Immature natural killer cell (primary cell): Measurements from ENCODE around the gene ASB2. TPM values are rescaled to one million over a fixed set of nuclear protein-coding genes. Genes with fewer than 3 reads are reported as not detected.

Source experiments
- DNase-seq, 3 donors: peaks; one replicate each; pipeline ENCODE4 v3.0.0; 2022; ENCODE audit warnings: mixed read lengths in 1 of 3
- H3K27ac Mint-ChIP-seq, 6 donors: one replicate each; pipeline ENCODE4 v1.8.0; 2020; ENCODE audit warnings: mixed read lengths in 6 of 6, mild to moderate bottlenecking in 5 of 6, inconsistent platforms in 4 of 6, moderate library complexity in 3 of 6
- H3K27me3 Mint-ChIP-seq, 3 donors: one replicate each; pipeline ENCODE4 v1.8.0; 2020 to 2021; ENCODE audit warnings: low read depth in 3 of 3, mild to moderate bottlenecking in 3 of 3, mixed read lengths in 3 of 3, moderate library complexity in 3 of 3, inconsistent platforms in 1 of 3
- H3K36me3 Mint-ChIP-seq, 3 donors: one replicate each; pipeline ENCODE4 v1.8.0; 2020; ENCODE audit warnings: mixed read lengths in 3 of 3, inconsistent platforms in 2 of 3, mild to moderate bottlenecking in 2 of 3
- H3K4me1 Mint-ChIP-seq, 2 donors: one replicate each; pipeline ENCODE4 v1.8.0; 2020; ENCODE audit warnings: inconsistent platforms in 2 of 2, mild to moderate bottlenecking in 2 of 2, mixed read lengths in 2 of 2, moderate library complexity in 1 of 2
- H3K4me3 Mint-ChIP-seq, 5 donors: one replicate each; pipeline ENCODE4 v1.8.0; 2020; ENCODE audit warnings: mild to moderate bottlenecking in 5 of 5, mixed read lengths in 5 of 5, inconsistent platforms in 3 of 5, moderate library complexity in 3 of 5
- H3K9me3 Mint-ChIP-seq, 6 donors: one replicate each; pipeline ENCODE4 v1.8.0; 2020; ENCODE audit warnings: mild to moderate bottlenecking in 6 of 6, mixed read lengths in 6 of 6, inconsistent platforms in 4 of 6, moderate library complexity in 3 of 6
- polyA plus RNA-seq, 3 donors: library from polyadenylated mRNA; unstranded; fragments of 300-500 nt; fragmentation: Illumina TruSeq; gene quantifications; one replicate each; pipeline ENCODE4 v1.2.3, GENCODE V29; 2021

The ASB2 gene
- polyA plus RNA-seq, 3 donors from 2014 or later: 1.4 to 4.2 (median 2.7) TPM

- peaks cover 0 to 17% (median 0%) of the 10 kb centered on the region in 3 donors for H3K27me3 Mint-ChIP-seq
- H3K27ac Mint-ChIP-seq: no peak overlapping the region
- no peak for DNase-seq
- peaks cover 0 to 4% (median under 1%) of the 10 kb centered on the region in 6 donors for H3K9me3 Mint-ChIP-seq
- no peak overlapping the region for H3K4me3 Mint-ChIP-seq
- no peaks in the 10 kb centered on the region for H3K4me1 Mint-ChIP-seq
- H3K36me3 Mint-ChIP-seq: peaks cover 0 to 4% (median 0%) of the 10 kb centered on the region in 3 donors
Observed at GRCh38 chr14:93911975-93912615, 64.3 kb downstream of the ASB2 start.

- Mint-ChIP-seq H3K4me1 (no peaks in the 10 kb centered on the region), H3K9me3 (peaks cover 0 to 2% (median under 1%) of the 10 kb centered on the region in 6 donors), H3K27me3 (peaks cover 0 to 14% (median 0%) of the 10 kb centered on the region in 3 donors), H3K36me3 (peaks cover 0 to 4% (median 0%) of the 10 kb centered on the region in 3 donors), H3K27ac (no peak overlapping the region), H3K4me3 (no peak overlapping the region)
- DNase-seq: no peak
Observed at GRCh38 chr14:93909429-93910128, 66.8 kb downstream of the ASB2 start.

- H3K4me1 Mint-ChIP-seq: no peaks in the 10 kb centered on the region
- peaks cover 0 to 2% (median 0%) of the 10 kb centered on the region in 6 donors for H3K9me3 Mint-ChIP-seq
- H3K36me3 Mint-ChIP-seq: no peaks in the 10 kb centered on the region
- no peak overlapping the region for H3K4me3 Mint-ChIP-seq
- peaks cover 2 to 17% (median 4%) of the 10 kb centered on the region in 3 donors for H3K27me3 Mint-ChIP-seq
- peak; percentile 18 to 24 (median 21) for DNase-seq
- no peak overlapping the region for H3K27ac Mint-ChIP-seq
Observed at GRCh38 chr14:93906341-93907329, 69.7 kb downstream of the ASB2 start.

GRCh38 chr14:93905623-93906022 is 70.7 kb downstream of the ASB2 start:
- H3K9me3 Mint-ChIP-seq: peaks cover 0 to 2% (median 0%) of the 10 kb centered on the region in 6 donors
- DNase-seq: no peak
- H3K27ac Mint-ChIP-seq: no peak overlapping the region
- no peaks in the 10 kb centered on the region for H3K36me3 Mint-ChIP-seq
- H3K27me3 Mint-ChIP-seq: peaks cover 2 to 17% (median 4%) of the 10 kb centered on the region in 3 donors
- no peaks in the 10 kb centered on the region for H3K4me1 Mint-ChIP-seq
- H3K4me3 Mint-ChIP-seq: no peak overlapping the region

GRCh38 chr14:93903342-93904184 is 72.8 kb downstream of the ASB2 start:
- peaks cover 2 to 13% (median 4%) of the 10 kb centered on the region in 3 donors for H3K27me3 Mint-ChIP-seq
- H3K4me1 Mint-ChIP-seq: no peaks in the 10 kb centered on the region
- H3K9me3 Mint-ChIP-seq: no peaks in the 10 kb centered on the region
- no peak overlapping the region for H3K4me3 Mint-ChIP-seq
- no peak overlapping the region for H3K27ac Mint-ChIP-seq
- no peak for DNase-seq
- no peaks in the 10 kb centered on the region for H3K36me3 Mint-ChIP-seq

GRCh38 chr14:93902619-93903307 is 73.6 kb downstream of the ASB2 start:
- Mint-ChIP-seq H3K27me3 (peaks cover 2 to 9% (median 4%) of the 10 kb centered on the region in 3 donors), H3K4me1 (no peaks in the 10 kb centered on the region), H3K9me3 (no peaks in the 10 kb centered on the region), H3K27ac (no peak overlapping the region), H3K36me3 (no peaks in the 10 kb centered on the region), H3K4me3 (no peak overlapping the region)
- DNase-seq: no peak

GRCh38 chr14:93901813-93902212 is 74.6 kb downstream of the ASB2 start:
- no peaks in the 10 kb centered on the region for H3K4me1 Mint-ChIP-seq
- H3K27me3 Mint-ChIP-seq: peaks cover 2 to 6% (median 4%) of the 10 kb centered on the region in 3 donors
- H3K36me3 Mint-ChIP-seq: no peaks in the 10 kb centered on the region
- no peaks in the 10 kb centered on the region for H3K9me3 Mint-ChIP-seq
- no peak overlapping the region for H3K27ac Mint-ChIP-seq
- H3K4me3 Mint-ChIP-seq: no peak overlapping the region
- DNase-seq: no peak

GRCh38 chr14:93898731-93899130 is 77.6 kb downstream of the ASB2 start:
- no peak for DNase-seq
- Mint-ChIP-seq H3K4me3 (no peak overlapping the region), H3K36me3 (no peaks in the 10 kb centered on the region)

GRCh38 chr14:93898081-93898611 is 78.2 kb downstream of the ASB2 start:
- Mint-ChIP-seq H3K27ac (no peak overlapping the region), H3K4me1 (no peaks in the 10 kb centered on the region), H3K27me3 (peaks cover 2 to 4% (median 2%) of the 10 kb centered on the region in 3 donors), H3K36me3 (no peaks in the 10 kb centered on the region), H3K9me3 (no peaks in the 10 kb centered on the region), H3K4me3 (no peak overlapping the region)
- no peak for DNase-seq

More at GRCh38 chr14:93898731-93899130, 77.6 kb downstream of the ASB2 start:
- Mint-ChIP-seq H3K27me3 (peaks cover 2 to 4% (median 4%) of the 10 kb centered on the region in 3 donors), H3K4me1 (no peaks in the 10 kb centered on the region), H3K9me3 (no peaks in the 10 kb centered on the region), H3K27ac (no peak overlapping the region)

GRCh38 chr14:93897476-93897845 is 78.9 kb downstream of the ASB2 start:
- Mint-ChIP-seq H3K36me3 (no peaks in the 10 kb centered on the region), H3K27me3 (peaks cover 2 to 4% (median 3%) of the 10 kb centered on the region in 3 donors), H3K27ac (no peak overlapping the region), H3K9me3 (no peaks in the 10 kb centered on the region), H3K4me3 (no peak overlapping the region), H3K4me1 (no peaks in the 10 kb centered on the region)
- no peak for DNase-seq

- Mint-ChIP-seq H3K4me3 (no peak overlapping the region), H3K27me3 (peaks cover 2 to 7% (median 6%) of the 10 kb centered on the region in 3 donors), H3K4me1 (no peaks in the 10 kb centered on the region), H3K27ac (no peak overlapping the region), H3K9me3 (no peaks in the 10 kb centered on the region), H3K36me3 (no peaks in the 10 kb centered on the region)
- no peak for DNase-seq
Observed at GRCh38 chr14:93895023-93895604, 81.3 kb downstream of the ASB2 start.

- no peak for DNase-seq
- no peak overlapping the region for H3K4me3 Mint-ChIP-seq
Observed at GRCh38 chr14:93893661-93894261, 82.6 kb downstream of the ASB2 start.

More at GRCh38 chr14:93893661-93894261, 82.6 kb downstream of the ASB2 start:
- Mint-ChIP-seq H3K27me3 (peaks cover 2 to 6% (median 5%) of the 10 kb centered on the region in 3 donors), H3K4me1 (no peaks in the 10 kb centered on the region), H3K9me3 (no peaks in the 10 kb centered on the region), H3K36me3 (no peaks in the 10 kb centered on the region), H3K27ac (no peak overlapping the region)
